HUES48 (cell line): ENCODE measurements around the gene CBLL1.

ENCODE experiments used
- H3K27ac ChIP-seq: one replicate; pipeline ENCODE4 v1.7.0; 2013; ENCODE audit warnings: low read depth, low read length, inconsistent platforms
- H3K27me3 ChIP-seq: 2 replicates; pipeline ENCODE4 v1.6.1; 2013; ENCODE audit warnings: mild to moderate bottlenecking, low read length; ENCODE audit not compliant: control insufficient read depth, insufficient read depth
- H3K36me3 ChIP-seq: 2 replicates; pipeline ENCODE4 v1.6.1; 2013; ENCODE audit warnings: low read length; ENCODE audit not compliant: control insufficient read depth, insufficient read depth
- H3K4me1 ChIP-seq: 2 replicates; pipeline ENCODE4 v1.6.1; 2013; ENCODE audit warnings: mild to moderate bottlenecking, low read length; ENCODE audit not compliant: control insufficient read depth, insufficient read depth
- H3K4me3 ChIP-seq: 2 replicates; pipeline ENCODE4 v1.5.1; 2013; ENCODE audit warnings: mild to moderate bottlenecking, low read depth, low read length
- H3K9ac ChIP-seq: 2 replicates; pipeline ENCODE4 v1.6.1; 2013; ENCODE audit warnings: mild to moderate bottlenecking, low read depth, low read length, moderate library complexity
- H3K9me3 ChIP-seq: 2 replicates; pipeline ENCODE4 v1.6.1; 2013; ENCODE audit warnings: low read length; ENCODE audit not compliant: control insufficient read depth, insufficient read depth

Gene CBLL1

DNA sequence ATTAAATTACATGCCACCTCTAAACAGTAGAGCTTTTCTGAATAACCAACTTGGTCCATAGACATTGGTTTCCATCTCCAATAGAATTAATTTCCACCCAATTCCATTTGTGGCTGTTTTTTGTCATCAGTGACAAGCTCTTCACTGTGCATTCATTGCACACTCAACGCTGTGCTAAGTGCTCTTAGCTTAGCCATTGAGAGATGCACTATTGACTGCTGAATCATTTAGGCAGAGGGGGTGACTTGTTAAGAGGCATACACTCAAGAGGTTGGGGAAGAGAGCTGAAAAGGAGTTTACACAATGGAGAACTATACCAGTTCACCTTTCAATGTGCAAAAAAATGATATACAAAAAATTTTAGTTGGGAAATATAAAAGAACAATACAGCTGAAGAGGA lies 31.9 kb upstream of the CBLL1 start:
- H3K27me3 ChIP-seq: no peaks in the 10 kb centered on the region
- no peaks in the 10 kb centered on the region for H3K9me3 ChIP-seq
- H3K9ac ChIP-seq: no peak overlapping the region
- no peak overlapping the region for H3K27ac ChIP-seq
- H3K4me1 ChIP-seq: no peaks in the 10 kb centered on the region
- H3K36me3 ChIP-seq: no peaks in the 10 kb centered on the region
- no peak overlapping the region for H3K4me3 ChIP-seq

DNA sequence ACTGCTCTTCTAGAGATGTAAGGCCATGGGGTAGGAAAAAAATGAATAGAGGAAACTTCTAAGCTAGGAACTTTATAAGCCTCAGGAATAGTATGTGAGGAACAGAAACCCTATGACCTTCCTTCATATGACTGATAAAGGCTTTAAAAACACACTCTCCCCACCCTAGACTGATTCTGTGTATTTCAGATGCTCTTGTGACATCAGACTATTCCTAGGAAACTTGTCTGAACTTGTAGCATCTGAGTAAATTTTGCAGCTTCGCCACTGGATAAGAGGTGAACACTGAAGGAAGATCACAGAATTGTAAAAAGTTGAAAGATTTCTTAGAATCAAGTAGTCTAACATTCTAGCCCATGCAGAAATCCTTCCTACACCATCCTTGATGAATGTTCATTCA lies 31.0 kb upstream of the CBLL1 start:
- Histone ChIP-seq H3K36me3 (no peaks in the 10 kb centered on the region), H3K27me3 (no peaks in the 10 kb centered on the region), H3K4me1 (no peaks in the 10 kb centered on the region), H3K9ac (no peak overlapping the region), H3K27ac (no peak overlapping the region), H3K9me3 (no peaks in the 10 kb centered on the region), H3K4me3 (no peak overlapping the region)

DNA sequence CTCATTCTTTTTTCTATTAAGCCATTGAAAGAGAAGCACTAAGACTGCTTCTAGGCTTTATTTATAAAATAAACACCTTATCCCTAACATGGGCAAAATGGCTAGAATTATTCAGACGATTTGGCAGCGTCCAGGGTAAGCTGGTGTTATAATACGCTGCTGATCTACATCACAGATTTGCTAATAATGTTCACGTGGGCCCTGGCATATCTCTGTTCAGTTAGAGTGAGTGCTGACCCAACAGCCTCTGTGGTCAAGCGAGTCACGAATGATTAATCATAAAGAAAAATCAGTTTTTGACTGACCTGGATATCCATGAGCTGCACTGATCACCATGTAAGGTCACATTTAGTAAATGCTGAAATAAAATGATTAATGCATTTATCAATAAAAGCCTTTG lies 28.4 kb upstream of the CBLL1 start:
- Histone ChIP-seq H3K4me3 (no peak overlapping the region), H3K9me3 (no peaks in the 10 kb centered on the region), H3K9ac (no peak overlapping the region), H3K27me3 (no peaks in the 10 kb centered on the region), H3K36me3 (no peaks in the 10 kb centered on the region), H3K27ac (no peak overlapping the region), H3K4me1 (no peaks in the 10 kb centered on the region)

DNA sequence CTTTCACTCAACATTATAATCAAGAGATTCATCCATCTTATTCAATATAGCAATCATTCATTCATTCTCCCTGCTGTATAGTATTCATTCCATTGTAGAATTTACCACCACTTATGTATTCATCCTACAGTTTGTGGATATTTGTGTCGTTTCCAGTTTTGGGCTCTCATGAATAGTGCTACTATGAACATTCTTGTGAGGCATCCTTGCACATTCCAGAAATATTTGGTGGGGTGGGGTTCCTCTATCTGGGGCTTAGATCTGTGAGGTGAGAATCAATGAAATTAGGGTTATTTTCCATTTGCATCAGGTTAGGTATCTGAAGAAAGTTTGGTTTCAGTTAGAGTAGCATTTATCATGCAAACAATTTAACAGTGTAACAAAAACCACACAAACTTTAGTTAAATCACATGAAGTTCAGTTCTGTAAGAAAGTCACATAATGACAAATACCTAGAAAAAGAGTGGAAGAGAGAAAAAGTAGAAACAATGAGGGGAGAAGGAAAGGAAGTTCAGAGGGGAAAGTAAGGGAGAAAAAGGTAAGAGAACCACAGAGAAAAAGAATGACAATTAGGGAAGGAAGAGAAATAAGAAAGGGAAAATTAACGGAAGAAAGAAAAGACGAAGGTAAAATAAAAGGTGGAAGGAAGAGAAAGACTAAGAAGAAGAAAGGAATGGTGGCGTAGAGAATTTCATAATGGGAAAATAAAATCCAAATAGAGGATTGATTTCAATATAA lies 25.3 kb upstream of the CBLL1 start:
- Histone ChIP-seq H3K36me3 (no peaks in the 10 kb centered on the region), H3K27me3 (no peaks in the 10 kb centered on the region), H3K9me3 (no peaks in the 10 kb centered on the region), H3K4me3 (no peak overlapping the region), H3K9ac (no peak overlapping the region), H3K27ac (no peak overlapping the region), H3K4me1 (peaks cover 3% of the 10 kb centered on the region; the same call in 1 of the 2 replicates)

DNA sequence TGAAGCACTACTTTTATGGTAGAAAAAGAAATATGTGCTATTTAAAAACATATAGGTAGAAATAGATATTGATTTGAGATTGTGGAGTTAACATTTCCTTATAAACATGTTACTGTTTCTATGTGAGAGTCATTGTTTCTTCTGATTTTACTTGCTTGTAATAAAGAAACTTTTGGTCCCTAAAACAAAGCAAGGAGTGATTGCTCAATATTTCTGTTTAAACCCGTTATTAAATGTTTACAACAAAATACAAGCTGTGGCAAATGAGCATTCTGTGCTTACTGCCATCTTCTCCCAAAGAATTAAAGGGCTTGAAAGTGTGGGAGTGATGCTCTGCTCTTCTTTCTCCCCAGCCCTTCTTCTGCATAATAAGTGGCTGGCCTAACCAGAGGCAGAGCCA lies 22.7 kb upstream of the CBLL1 start:
- Histone ChIP-seq H3K9ac (no peak overlapping the region), H3K4me3 (no peak overlapping the region), H3K4me1 (peaks cover 3% of the 10 kb centered on the region; the same call in 1 of the 2 replicates), H3K9me3 (no peaks in the 10 kb centered on the region), H3K27me3 (no peaks in the 10 kb centered on the region), H3K27ac (no peak overlapping the region), H3K36me3 (no peaks in the 10 kb centered on the region)

DNA sequence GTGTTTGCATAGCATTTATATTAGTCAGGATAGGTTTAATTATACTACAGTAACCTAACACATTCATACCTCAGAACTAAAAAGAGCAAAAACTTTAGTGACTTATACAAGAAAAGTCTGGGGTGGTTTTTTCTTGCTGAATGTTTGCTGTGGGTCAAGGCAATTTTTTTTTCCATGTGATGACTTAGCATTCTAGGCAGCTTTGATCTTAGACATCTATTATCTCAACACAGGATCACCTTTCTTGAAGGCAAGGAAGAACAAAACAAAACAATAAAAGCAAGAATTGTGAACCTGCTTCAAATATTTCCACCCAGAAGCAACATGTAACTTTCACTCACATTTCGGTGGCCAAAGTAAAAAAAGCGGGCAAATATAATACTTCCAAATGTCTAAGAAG lies 20.7 kb upstream of the CBLL1 start:
- no peaks in the 10 kb centered on the region for H3K36me3 ChIP-seq
- no peaks in the 10 kb centered on the region for H3K27me3 ChIP-seq
- no peaks in the 10 kb centered on the region for H3K9me3 ChIP-seq

DNA sequence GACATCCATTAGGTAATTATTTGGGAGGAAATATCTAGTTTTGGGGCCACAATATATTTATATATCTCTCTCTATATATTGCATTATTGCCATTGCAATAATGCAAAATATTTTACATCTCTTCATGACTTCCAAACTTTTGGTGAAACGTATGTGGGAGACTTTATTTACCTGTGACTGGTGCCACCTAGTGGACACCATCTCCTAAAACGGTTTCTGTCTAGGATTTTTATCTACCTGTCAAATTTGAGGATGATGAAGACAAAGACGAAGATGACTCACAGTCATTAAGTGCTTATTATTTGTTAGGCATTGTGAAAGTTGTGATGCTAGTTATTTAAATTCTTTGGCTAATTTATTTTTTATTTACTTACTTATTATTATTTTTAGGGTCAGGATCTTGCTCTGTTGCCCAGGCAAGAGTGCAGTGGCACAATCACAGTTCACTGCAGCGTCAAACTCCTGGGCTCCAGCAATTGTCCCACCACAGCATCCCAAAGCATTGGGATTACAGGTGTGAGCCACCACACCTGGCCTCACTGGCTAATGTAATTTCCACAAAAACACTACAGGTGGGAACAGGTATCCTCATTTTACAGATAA lies 18.7 kb upstream of the CBLL1 start:
- Histone ChIP-seq H3K27ac (no peak overlapping the region), H3K9ac (no peak overlapping the region), H3K9me3 (no peaks in the 10 kb centered on the region), H3K4me3 (no peak overlapping the region), H3K27me3 (no peaks in the 10 kb centered on the region), H3K4me1 (peaks cover 3% of the 10 kb centered on the region; the same call in 1 of the 2 replicates), H3K36me3 (no peaks in the 10 kb centered on the region)

More for the DNA sequence above, 20.7 kb upstream of the CBLL1 start:
- Histone ChIP-seq H3K9ac (no peak overlapping the region), H3K4me3 (no peak overlapping the region), H3K27ac (no peak overlapping the region), H3K4me1 (peaks cover 3% of the 10 kb centered on the region; the same call in 1 of the 2 replicates)

DNA sequence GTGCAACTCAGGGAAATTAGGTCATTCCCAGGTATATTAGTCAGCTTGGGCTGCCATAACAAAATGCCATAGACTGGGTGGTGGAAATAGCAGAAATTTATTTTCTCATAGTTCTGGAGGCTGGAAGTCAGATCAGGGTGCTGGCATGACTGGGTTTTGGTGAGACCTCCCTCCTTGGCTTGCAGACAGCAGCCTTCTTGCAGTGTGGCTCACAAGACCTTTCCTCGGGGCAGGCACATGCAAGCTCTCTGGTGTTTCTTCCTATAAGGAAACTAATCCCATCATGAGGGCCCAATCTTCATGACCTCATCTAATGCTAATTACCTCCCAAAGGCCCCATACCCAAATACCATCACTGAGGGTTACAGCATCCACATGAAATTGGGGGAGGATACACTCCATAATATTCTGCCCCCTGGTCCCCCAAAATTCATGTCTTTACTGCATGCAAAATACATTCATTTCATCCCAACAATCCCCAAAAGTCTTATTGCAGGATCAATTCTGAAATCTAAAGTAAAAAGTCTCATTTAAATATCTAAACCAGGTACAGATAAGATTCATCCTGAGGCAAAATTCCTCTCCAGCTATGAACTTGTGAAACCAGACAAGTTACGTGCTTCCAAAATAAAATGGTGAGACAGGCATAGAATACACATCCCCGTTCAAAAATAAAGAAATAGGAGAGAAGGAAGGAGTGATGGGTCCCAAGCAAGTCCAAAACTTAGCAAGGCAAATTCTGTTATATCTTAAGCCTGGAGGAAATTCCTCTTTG lies 17.4 kb upstream of the CBLL1 start:
- H3K4me1 ChIP-seq: peaks cover under 1% of the 10 kb centered on the region; the same call in 1 of the 2 replicates
- no peaks in the 10 kb centered on the region for H3K36me3 ChIP-seq
- no peaks in the 10 kb centered on the region for H3K9me3 ChIP-seq
- H3K9ac ChIP-seq: no peak overlapping the region
- no peak overlapping the region for H3K4me3 ChIP-seq
- no peaks in the 10 kb centered on the region for H3K27me3 ChIP-seq
- no peak overlapping the region for H3K27ac ChIP-seq

DNA sequence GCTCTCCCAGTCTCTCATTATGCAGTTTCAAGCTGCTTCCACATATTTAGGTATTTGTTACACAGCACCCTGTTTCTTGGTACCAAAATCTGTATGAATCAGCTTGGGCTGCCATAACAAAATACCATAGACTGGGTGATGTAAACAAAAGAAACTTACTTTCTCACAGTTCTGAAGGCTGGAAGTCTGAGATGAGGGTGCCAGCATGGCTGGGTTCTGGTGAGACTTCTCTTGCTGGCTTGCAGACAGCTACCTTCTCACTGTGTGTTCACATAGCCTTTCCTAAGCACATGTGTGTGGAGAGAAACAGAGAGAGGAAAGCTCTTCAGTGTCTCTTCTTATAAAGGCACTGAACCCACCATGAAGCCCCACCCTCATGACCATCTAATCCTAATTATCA lies 15.7 kb upstream of the CBLL1 start:
- no peaks in the 10 kb centered on the region for H3K9me3 ChIP-seq
- no peaks in the 10 kb centered on the region for H3K27me3 ChIP-seq
- H3K36me3 ChIP-seq: no peaks in the 10 kb centered on the region
- no peak overlapping the region for H3K27ac ChIP-seq
- H3K4me3 ChIP-seq: no peak overlapping the region
- no peaks in the 10 kb centered on the region for H3K4me1 ChIP-seq
- no peak overlapping the region for H3K9ac ChIP-seq

DNA sequence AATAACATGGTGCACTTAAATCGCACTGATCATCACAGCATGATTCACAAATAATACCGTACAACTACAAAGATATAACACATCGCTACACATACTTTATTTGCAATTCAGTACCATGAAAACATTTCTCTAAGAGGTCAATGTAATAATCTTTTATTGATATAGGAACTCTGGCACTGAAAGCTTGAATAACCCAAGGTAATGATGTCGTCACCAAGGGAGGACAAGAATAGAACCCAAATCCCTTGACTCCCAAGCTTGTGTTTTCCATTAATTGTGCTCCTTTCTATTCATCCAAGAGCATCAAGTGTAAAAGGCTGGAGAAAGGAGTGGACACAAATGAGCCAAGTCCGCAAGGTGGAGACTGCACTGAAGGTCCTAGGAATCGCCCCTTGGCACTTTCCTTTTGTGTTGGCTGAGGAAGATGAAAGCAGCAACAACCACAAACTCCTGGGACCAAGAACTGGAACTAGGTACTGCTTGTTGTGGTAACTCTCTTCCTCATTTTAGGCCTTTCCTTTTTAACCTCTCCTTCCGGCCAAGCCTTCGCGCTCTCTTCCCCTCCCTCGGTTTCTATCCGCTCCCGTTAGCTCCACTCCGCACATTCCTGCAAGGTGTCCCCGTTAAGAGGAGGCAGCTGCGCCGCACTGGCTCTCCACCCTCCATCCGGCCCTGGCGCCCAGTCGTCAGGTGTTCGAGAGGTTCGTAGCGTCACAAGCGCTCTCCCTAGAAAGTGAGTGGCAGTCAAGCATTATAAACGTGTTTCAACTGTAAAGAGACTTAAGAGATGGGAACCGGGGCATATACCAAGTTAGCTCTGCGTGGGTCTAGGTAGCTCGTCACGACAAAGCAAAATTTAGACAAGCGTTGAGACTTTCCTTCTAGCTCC lies 1.0 kb upstream of the CBLL1 start:
- H3K4me1 ChIP-seq: peaks cover 25% of the 10 kb centered on the region
- H3K4me3 ChIP-seq: peak overlapping the region; percentile 96
- H3K27me3 ChIP-seq: no peaks in the 10 kb centered on the region
- H3K36me3 ChIP-seq: peaks cover 4% of the 10 kb centered on the region; the same call in 1 of the 2 replicates
- no peaks in the 10 kb centered on the region for H3K9me3 ChIP-seq
- peak overlapping the region; percentile 98 for H3K27ac ChIP-seq
- H3K9ac ChIP-seq: peak overlapping the region; percentile 90
